Heart right ventricle (tissue), 16 donors: ENCODE results near the gene LUZP2. TPM values are rescaled to one million over a fixed set of nuclear protein-coding genes. Genes with fewer than 3 reads are reported as not detected.

Source experiments
- ATAC-seq, 8 donors: fragments of 200-7000 bp; cut with Tn5 transposase; one replicate each; pipeline ENCODE4 v1.9.1; 2020; ENCODE audit warnings: mild to moderate bottlenecking in 8 of 8, moderate library complexity in 8 of 8, moderate number of reproducible peaks in 1 of 8
- DNase-seq, 2 donors: peaks; one replicate each; pipeline ENCODE4 v3.0.0-alpha.2; 2020
- H3K27ac ChIP-seq, 10 donors: fragments of 200-600 bp; sonication (generic) in 2 of 10; one replicate each; pipeline versions ENCODE4 v1.5.0 to v1.8.0; 2020 to 2022; ENCODE audit warnings: mild to moderate bottlenecking in 3 of 10
- H3K27me3 ChIP-seq, 7 donors: fragments of 200-600 bp; one replicate each; pipeline ENCODE4 v1.8.0; 2021 to 2022; ENCODE audit warnings: mild to moderate bottlenecking in 2 of 7
- H3K36me3 ChIP-seq, 9 donors: fragments of 200-600 bp; sonication (generic) in 1 of 9; one replicate each; pipeline versions ENCODE4 v1.5.0 to v1.8.0; 2020 to 2022; ENCODE audit warnings: mild to moderate bottlenecking in 2 of 9
- H3K4me1 ChIP-seq, 9 donors: fragments of 200-600 bp; sonication (generic) in 1 of 9; one replicate each; pipeline versions ENCODE4 v1.5.0 to v1.8.0; 2020 to 2022; ENCODE audit warnings: mild to moderate bottlenecking in 4 of 9
- H3K4me3 ChIP-seq, 10 donors: fragments of 200-600 bp; sonication (generic) in 2 of 10; one replicate each; pipeline versions ENCODE4 v1.5.0 to v1.8.0; 2020 to 2022; ENCODE audit warnings: mild to moderate bottlenecking in 7 of 10, moderate library complexity in 2 of 10
- H3K9me3 ChIP-seq, 11 donors: fragments of 200-600 bp in 10 of 11; sonication (generic) in 2 of 11; one replicate each; pipeline versions ENCODE4 v1.5.0 to v1.8.0; 2013 to 2022; ENCODE audit warnings: mild to moderate bottlenecking in 2 of 11, control low read depth in 1 of 11, moderate library complexity in 1 of 11
- CTCF ChIP-seq, 9 donors: fragments of 200-600 bp; sonication (generic) in 2 of 9; IDR thresholded peaks; one replicate each; pipeline versions ENCODE4 v1.5.0 to v1.8.0; 2021 to 2022; ENCODE audit warnings: antibody characterized with exemption in 9 of 9, mild to moderate bottlenecking in 5 of 9, moderate library complexity in 1 of 9
- WGBS, 2 donors: extraction: QIAGEN DNeasy Blood & Tissue Kit; methylation state at CpG; one replicate each; pipeline ENCODE4 v1.1.7; 2013; ENCODE audit warnings: inconsistent platforms in 1 of 2; 5-methylcytosine and 5-hydroxymethylcytosine counted together
- intact Hi-C, 10 donors: fragments of 100-400 bp; cut with DNase I; formaldehyde crosslinking; loops; one replicate each; pipeline versions ENCODE4 v1.11.1 to v1.14.2; 2022
- polyA plus RNA-seq, 2 donors: library from polyadenylated mRNA; stranded (reverse); fragments of 200-250 nt; gene quantifications; one replicate each; pipeline ENCODE4 v1.2.3, GENCODE V29; 2013
- total RNA-seq, 10 donors: library from RNA; stranded (reverse); fragmentation: NEBNext Ultra II Directional in 3 of 10; extraction: Animal tissue kit (Norgen Biotek cat#: 25700) in 3 of 10; gene quantifications; one replicate each; pipeline versions ENCODE4 v1.2.1 to v1.2.4, GENCODE V29; 2021 to 2023
- donor health status: Arrhythmogenic right ventricular cardiomyopathy.
- donor health status: ischemic (EF 13 %, LVEDD 7.1; RV severe dilation, severe dysfunction).
- donor health status: healthy with polysubstance abuse.
- donor health status: DM: no; HTN: yes; CAD: no.
- donor health status: DM: no; HTN: no; CAD: no.
- donor health status: ischemic (EF 25% LVEDD 6.9; RV normal size, moderate dysfunction).
- donor health status: ischemic (EF 25% LVEDD 5.7; RV mildly dilated, moderate dysfunction).
- donor health status: healthy.
- donor health status: DM: yes; HTN: yes; CAD: no.
- donor health status: Ischemic cardiomyopathy.
- donor health status: ischemic (EF 35%, LVEDD 5.7; RV mildly dilated, moderate dysfunction).
- donor health status: nonischemic (EF 11% LVEDD 7.7; RV severe dilation, severe dysfunction).
- donor health status: DM: yes; HTN: yes; CAD: no.
- donor health status: PGD.
- donor health status: ischemic (EF 29% LVEDD 5.4; RV normal size, mild dysfunction).
- donor health status: nonischemic (EF 23%, LVEDD 6.1; RV moderate dilation, normal function).

LUZP2 gene
- total and polyA plus RNA-seq, 12 donors = 0.07 to 0.46 (median 0.18) TPM; not detected in 6

GRCh38 chr11:24594401-24594800 is 97.5 kb downstream of the LUZP2 start:
- TF ChIP-seq CTCF (IDR thresholded peaks at IDR 0.05) = no peak
- Histone ChIP-seq H3K9me3 (no peaks in the 10 kb centered on the region), H3K36me3 (no peaks in the 10 kb centered on the region), H3K4me1 (no peaks in the 10 kb centered on the region), H3K27me3 (no peaks in the 10 kb centered on the region), H3K27ac (no peak overlapping the region), H3K4me3 (no peak overlapping the region)
- 83 to 88% methylated on average over 3 of the region's 3 CpGs for WGBS, 2 donors
- no peak for DNase-seq
- no peak for ATAC-seq
- intact Hi-C loops = loop anchor here in 1 of 10 donors (10.0 kb wide), 1 partner anchor 60 kb away; no protein-coding TSS in a partner anchor

GRCh38 chr11:24598641-24599040 is 101.8 kb downstream of the LUZP2 start:
- Histone ChIP-seq H3K9me3 (no peaks in the 10 kb centered on the region), H3K27me3 (no peaks in the 10 kb centered on the region), H3K4me1 (no peaks in the 10 kb centered on the region), H3K4me3 (no peak overlapping the region), H3K27ac (no peak overlapping the region), H3K36me3 (no peaks in the 10 kb centered on the region)
- ATAC-seq = no peak
- 18 to 21% methylated on average over 2 of the region's 2 CpGs for WGBS, 2 donors
- DNase-seq = no peak
- no peak for TF ChIP-seq CTCF (IDR thresholded peaks at IDR 0.05)
- intact Hi-C loops = loop anchor here in 1 of 10 donors (10.0 kb wide), 1 partner anchor 64 kb away; no protein-coding TSS in a partner anchor

GRCh38 chr11:24609192-24610119 is 112.6 kb downstream of the LUZP2 start:
- H3K9me3 ChIP-seq = no peaks in the 10 kb centered on the region
- TF ChIP-seq CTCF (IDR thresholded peaks at IDR 0.05) = no peak
- intact Hi-C loops = no loop called here
- H3K27ac ChIP-seq = no peak overlapping the region
- no peaks in the 10 kb centered on the region for H3K36me3 ChIP-seq
- 83 to 84% methylated on average over 4 of the region's 4 CpGs for WGBS, 2 donors
- H3K4me3 ChIP-seq = no peak overlapping the region
- no peak for ATAC-seq
- no peak for DNase-seq
- no peaks in the 10 kb centered on the region for H3K27me3 ChIP-seq
- H3K4me1 ChIP-seq = no peaks in the 10 kb centered on the region

- intact Hi-C loops = no loop called here
- ATAC-seq (no peak), DNase-seq (no peak)
- Histone ChIP-seq H3K27me3 (no peaks in the 10 kb centered on the region), H3K27ac (no peak overlapping the region), H3K9me3 (no peaks in the 10 kb centered on the region), H3K4me3 (no peak overlapping the region), H3K36me3 (no peaks in the 10 kb centered on the region), H3K4me1 (no peaks in the 10 kb centered on the region)
- no peak for TF ChIP-seq CTCF (IDR thresholded peaks at IDR 0.05)
These were observed 118.8 kb downstream of the LUZP2 start for GRCh38 chr11:24615451-24616160.
